ENCODE measurements around the gene SERGEF. TPM values are rescaled to one million over a fixed set of nuclear protein-coding genes. Genes with fewer than 3 reads are reported as not detected.

The SERGEF gene
- total RNA-seq, 5 donors from 2014 or later (not counting 1 experiment from before 2014, with no cell fraction given): 45.9 to 59.1 (median 55.9) TPM

DNA sequence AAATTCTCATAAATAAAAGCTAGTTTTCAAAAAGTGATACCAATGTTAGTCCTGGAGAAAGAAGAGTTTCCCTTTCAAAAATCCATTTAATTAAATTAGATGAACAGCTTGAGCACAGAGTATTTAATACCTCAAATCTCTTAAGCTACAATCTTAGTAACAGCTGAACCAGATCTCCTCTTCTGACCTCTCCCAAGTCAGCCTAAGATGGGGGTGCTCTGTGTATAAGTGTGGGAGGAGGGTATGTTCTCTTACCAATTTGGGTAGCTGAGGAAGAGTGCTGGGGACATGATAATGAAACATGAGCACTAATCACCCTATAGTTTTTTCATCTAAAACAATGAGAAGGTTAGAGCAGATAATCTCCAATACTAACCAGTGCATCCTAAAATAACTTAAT, 23.6 kb upstream of the SERGEF start:
- no peak overlapping the region for H3K27ac ChIP-seq (ENCODE audit: low read length)
- Mint-ChIP-seq H3K9me3 (no peaks in the 10 kb centered on the region), H3K27me3 (no peaks in the 10 kb centered on the region), H3K27ac (no peak overlapping the region), H3K4me3 (no peak overlapping the region), H3K4me1 (no peaks in the 10 kb centered on the region), H3K36me3 (peaks cover 4% of the 10 kb centered on the region)
- no peaks in the 10 kb centered on the region for H3K36me3 ChIP-seq (ENCODE audit: control insufficient read depth in 2 of 2, extremely low read depth in 1 of 2, insufficient read depth in 1 of 2, low read length in 1 of 2)
- DNase-seq (no peak), ATAC-seq (replicated peaks in 1 of 4) (no peak)
- CTCF ChIA-PET: no interaction called here
- H3K4me1 ChIP-seq (ENCODE audit: control insufficient read depth in 1 of 2, extremely low read depth in 1 of 2, insufficient read depth in 2 of 2, low read length in 2 of 2): no peaks in the 10 kb centered on the region
- H3K9me3 ChIP-seq: no peaks in the 10 kb centered on the region
- POLR2A ChIA-PET: interaction anchor here (0.5 to 0.6 kb wide), 2 partner anchors 9 to 26 kb away, joined by 3 read pairs; no protein-coding TSS in a partner anchor
- H3K27me3 ChIP-seq (replicated peaks in 1 of 2; ENCODE audit: control insufficient read depth in 2 of 2, extremely low read depth in 1 of 2, insufficient read depth in 2 of 2, low read length in 1 of 2): no peaks in the 10 kb centered on the region
- H3K4me3 ChIP-seq (ENCODE audit: control insufficient read depth in 1 of 2, extremely low read depth in 1 of 2, low read length in 1 of 2): no peak overlapping the region

GRCh38 chr11:18027475-18027874, 14.6 kb upstream of the SERGEF start:
- H3K4me3 ChIP-seq (ENCODE audit: control insufficient read depth in 1 of 2, extremely low read depth in 1 of 2, low read length in 1 of 2): no peak overlapping the region
- no peaks in the 10 kb centered on the region for H3K4me1 ChIP-seq (ENCODE audit: control insufficient read depth in 1 of 2, extremely low read depth in 1 of 2, insufficient read depth in 2 of 2, low read length in 2 of 2)
- ATAC-seq (replicated peaks in 1 of 4): no peak
- POLR2A ChIA-PET: interaction anchor here in 1 of 2 donors (0.5 kb wide), 1 partner anchor 555 kb away, joined by 3 read pairs; no protein-coding TSS in a partner anchor
- H3K36me3 ChIP-seq (ENCODE audit: control insufficient read depth in 2 of 2, extremely low read depth in 1 of 2, insufficient read depth in 1 of 2, low read length in 1 of 2): no peaks in the 10 kb centered on the region
- Mint-ChIP-seq H3K36me3 (peaks cover 6% of the 10 kb centered on the region), H3K27me3 (no peaks in the 10 kb centered on the region), H3K4me1 (no peaks in the 10 kb centered on the region), H3K27ac (no peak overlapping the region), H3K9me3 (no peaks in the 10 kb centered on the region), H3K4me3 (no peak overlapping the region)
- no peaks in the 10 kb centered on the region for H3K9me3 ChIP-seq
- WGBS (ENCODE audit: insufficient coverage): 67% methylated on average over 1 of the region's 2 CpGs
- no peak overlapping the region for H3K27ac ChIP-seq (ENCODE audit: low read length)
- H3K27me3 ChIP-seq (replicated peaks in 1 of 2; ENCODE audit: control insufficient read depth in 2 of 2, extremely low read depth in 1 of 2, insufficient read depth in 2 of 2, low read length in 1 of 2): no peaks in the 10 kb centered on the region
- DNase-seq: no peak
- CTCF ChIA-PET: no interaction called here

- Mint-ChIP-seq H3K9me3 (no peaks in the 10 kb centered on the region), H3K27ac (no peak overlapping the region), H3K4me3 (no peak overlapping the region), H3K27me3 (no peaks in the 10 kb centered on the region), H3K4me1 (no peaks in the 10 kb centered on the region), H3K36me3 (peaks cover 6% of the 10 kb centered on the region)
- no peak overlapping the region for H3K27ac ChIP-seq (ENCODE audit: low read length)
- no CpG with 5 or more reads among the region's 1 CpG for WGBS (ENCODE audit: insufficient coverage)
- H3K9me3 ChIP-seq: no peaks in the 10 kb centered on the region
- no peak overlapping the region for H3K4me3 ChIP-seq (ENCODE audit: control insufficient read depth in 1 of 2, extremely low read depth in 1 of 2, low read length in 1 of 2)
- no peaks in the 10 kb centered on the region for H3K4me1 ChIP-seq (ENCODE audit: control insufficient read depth in 1 of 2, extremely low read depth in 1 of 2, insufficient read depth in 2 of 2, low read length in 2 of 2)
- POLR2A ChIA-PET: no interaction called here
- H3K36me3 ChIP-seq (ENCODE audit: control insufficient read depth in 2 of 2, extremely low read depth in 1 of 2, insufficient read depth in 1 of 2, low read length in 1 of 2): no peaks in the 10 kb centered on the region
- no peak for ATAC-seq (replicated peaks in 1 of 4)
- DNase-seq: no peak
- no peaks in the 10 kb centered on the region for H3K27me3 ChIP-seq (replicated peaks in 1 of 2; ENCODE audit: control insufficient read depth in 2 of 2, extremely low read depth in 1 of 2, insufficient read depth in 2 of 2, low read length in 1 of 2)
- CTCF ChIA-PET: no interaction called here
Observed at GRCh38 chr11:18022419-18022818, 9.6 kb upstream of the SERGEF start.

GRCh38 chr11:18019650-18020049, 6.8 kb upstream of the SERGEF start:
- Mint-ChIP-seq H3K36me3 (peaks cover 5% of the 10 kb centered on the region), H3K4me1 (peaks cover 0 to 3% (median 2%) of the 10 kb centered on the region in 3 donors), H3K9me3 (no peaks in the 10 kb centered on the region), H3K4me3 (no peak overlapping the region), H3K27ac (no peak overlapping the region), H3K27me3 (no peaks in the 10 kb centered on the region)
- ChIA-PET POLR2A (interaction anchor here in 1 of 2 donors (1.1 kb wide), 1 partner anchor 9 kb away, joined by 3 read pairs; no protein-coding TSS in a partner anchor), CTCF (interaction anchor here in 1 of 2 donors (0.8 kb wide), 1 partner anchor 12 kb away, joined by 4 read pairs; no protein-coding TSS in a partner anchor)
- no peak overlapping the region for H3K4me3 ChIP-seq (ENCODE audit: control insufficient read depth in 1 of 2, extremely low read depth in 1 of 2, low read length in 1 of 2)
- no peaks in the 10 kb centered on the region for H3K4me1 ChIP-seq (ENCODE audit: control insufficient read depth in 1 of 2, extremely low read depth in 1 of 2, insufficient read depth in 2 of 2, low read length in 2 of 2)
- no peak overlapping the region for H3K27ac ChIP-seq (ENCODE audit: low read length)
- no peak for ATAC-seq (replicated peaks in 1 of 4)
- no peaks in the 10 kb centered on the region for H3K9me3 ChIP-seq
- DNase-seq: no peak
- H3K27me3 ChIP-seq (replicated peaks in 1 of 2; ENCODE audit: control insufficient read depth in 2 of 2, extremely low read depth in 1 of 2, insufficient read depth in 2 of 2, low read length in 1 of 2): no peaks in the 10 kb centered on the region
- no peaks in the 10 kb centered on the region for H3K36me3 ChIP-seq (ENCODE audit: control insufficient read depth in 2 of 2, extremely low read depth in 1 of 2, insufficient read depth in 1 of 2, low read length in 1 of 2)

- 100% methylated on average over 2 of the region's 2 CpGs for WGBS (ENCODE audit: insufficient coverage)
- no peaks in the 10 kb centered on the region for H3K27me3 Mint-ChIP-seq
- H3K27ac Mint-ChIP-seq: no peak overlapping the region
- ChIA-PET CTCF (interaction anchor here (0.6 to 0.9 kb wide), 2 partner anchors 26 to 33 kb away, joined by 3 to 4 read pairs; no protein-coding TSS in a partner anchor), POLR2A (no interaction called here)
- H3K4me3 Mint-ChIP-seq: no peak overlapping the region
- H3K9me3 Mint-ChIP-seq: peaks cover 0 to 1% (median 0%) of the 10 kb centered on the region in 3 donors
- no peaks in the 10 kb centered on the region for H3K36me3 Mint-ChIP-seq
- Histone ChIP-seq H3K9me3 (no peaks in the 10 kb centered on the region), H3K4me3 (ENCODE audit: control insufficient read depth in 1 of 2, extremely low read depth in 1 of 2, low read length in 1 of 2) (no peak overlapping the region), H3K4me1 (ENCODE audit: control insufficient read depth in 1 of 2, extremely low read depth in 1 of 2, insufficient read depth in 2 of 2, low read length in 2 of 2) (peaks cover 7 to 23% of the 10 kb centered on the region in 2 experiments), H3K27ac (ENCODE audit: low read length) (no peak overlapping the region), H3K27me3 (replicated peaks in 1 of 2; ENCODE audit: control insufficient read depth in 2 of 2, extremely low read depth in 1 of 2, insufficient read depth in 2 of 2, low read length in 1 of 2) (no peaks in the 10 kb centered on the region), H3K36me3 (ENCODE audit: control insufficient read depth in 2 of 2, extremely low read depth in 1 of 2, insufficient read depth in 1 of 2, low read length in 1 of 2) (no peaks in the 10 kb centered on the region)
- ATAC-seq (replicated peaks in 1 of 4) (no peak), DNase-seq (no peak)
- peaks cover 20 to 22% (median 21%) of the 10 kb centered on the region in 3 donors for H3K4me1 Mint-ChIP-seq
Observed at GRCh38 chr11:18016789-18017188, 3.9 kb upstream of the SERGEF start.

DNA sequence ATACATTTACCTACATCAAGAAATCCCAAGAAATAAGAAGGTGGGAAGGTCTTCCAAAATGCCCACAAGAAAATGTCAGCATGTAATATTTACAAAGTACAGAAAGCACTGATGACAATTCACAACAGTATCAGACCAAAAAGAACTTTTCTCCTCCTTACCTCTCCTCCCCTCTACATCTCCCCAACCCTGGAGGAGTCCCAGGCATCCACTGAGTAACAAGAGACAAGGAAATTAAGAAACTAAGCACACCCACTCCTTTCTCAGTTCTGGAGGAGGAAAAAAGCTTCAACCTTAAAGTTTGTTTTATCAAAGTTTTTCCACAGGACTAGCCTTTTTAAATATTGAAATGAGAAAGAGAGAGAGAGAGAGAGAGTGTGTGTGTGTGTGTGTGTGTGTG, 2.0 kb upstream of the SERGEF start:
- no peaks in the 10 kb centered on the region for H3K9me3 ChIP-seq
- DNase-seq (no peak), ATAC-seq (replicated peaks in 1 of 4) (no peak)
- CTCF ChIA-PET: interaction anchor here in 1 of 2 donors (1.5 kb wide), 1 partner anchor 89 kb away, joined by 6 read pairs; no protein-coding TSS in a partner anchor
- H3K9me3 Mint-ChIP-seq: peaks cover 0 to 4% (median 0%) of the 10 kb centered on the region in 3 donors
- no peak overlapping the region for H3K27ac ChIP-seq (ENCODE audit: low read length)
- H3K36me3 ChIP-seq (ENCODE audit: control insufficient read depth in 2 of 2, extremely low read depth in 1 of 2, insufficient read depth in 1 of 2, low read length in 1 of 2): no peaks in the 10 kb centered on the region
- H3K4me3 ChIP-seq (ENCODE audit: control insufficient read depth in 1 of 2, extremely low read depth in 1 of 2, low read length in 1 of 2): no peak overlapping the region
- H3K36me3 Mint-ChIP-seq: no peaks in the 10 kb centered on the region
- H3K4me1 Mint-ChIP-seq: peaks cover 29 to 35% (median 34%) of the 10 kb centered on the region in 3 donors
- peak overlapping the region; percentile 25 to 97 for H3K27ac Mint-ChIP-seq
- no peaks in the 10 kb centered on the region for H3K27me3 ChIP-seq (replicated peaks in 1 of 2; ENCODE audit: control insufficient read depth in 2 of 2, extremely low read depth in 1 of 2, insufficient read depth in 2 of 2, low read length in 1 of 2)
- peak overlapping the region in 2 of 3 donors; percentile 20 to 57 for H3K4me3 Mint-ChIP-seq
- no peaks in the 10 kb centered on the region for H3K27me3 Mint-ChIP-seq
- POLR2A ChIA-PET: interaction anchor here in 1 of 2 donors (0.6 kb wide), 3 partner anchors 315 to 752 kb away, joined by 3 to 9 read pairs (median 4); no protein-coding TSS in a partner anchor
- peaks cover 7 to 25% of the 10 kb centered on the region in 2 experiments for H3K4me1 ChIP-seq (ENCODE audit: control insufficient read depth in 1 of 2, extremely low read depth in 1 of 2, insufficient read depth in 2 of 2, low read length in 2 of 2)

Data from T-cell (primary cell).